ENCODE results near the gene CST1.
"Not testable (repeated sequence)": the region's sequence is repeated elsewhere in the genome, so short reads cannot be mapped to it uniquely, and the experiment has no call there.

GRCh38 chr20:23756792-23757191, 6.1 kb upstream of the CST1 start:
- TF ChIP-seq CTCF (IDR thresholded peaks at IDR 0.05; ENCODE audit: insufficient read depth, low read depth, low read length); EZH2 (IDR thresholded peaks at IDR 0.05; ENCODE audit: insufficient read depth, low read length): not testable (repeated sequence)
